ELF-1 (cell line): ENCODE data around the gene SLC35G3.
"Not testable (repeated sequence)": the region's sequence is repeated elsewhere in the genome, so short reads cannot be mapped to it uniquely, and the experiment has no call there.

Source experiments
- DNase-seq: peaks from one replicate; pipeline ENCODE4 v3.0.0-alpha.2; 2016; ENCODE audit warnings: low read depth, low spot score

SLC35G3 gene

GRCh38 chr17:35194001-35194400 lies at the start of gene SLC35G3:
TSS of gene SLC35G3 (minus strand) at chr17:35194393. CDS start at chr17:35194307, 86 bp downstream.
- DNase-seq = not testable (repeated sequence)

- DNase-seq = peak; percentile 21
These were observed 49.6 kb upstream of the SLC35G3 start for GRCh38 chr17:35243561-35244340.

- DNase-seq = peak; percentile 92
These were observed 48.8 kb upstream of the SLC35G3 start, which contains the start of gene SLFN5 for GRCh38 chr17:35242805-35243560. TSS of gene SLFN5 (plus strand) at chr17:35243072. CDS start at chr17:35258691, 15,619 bp downstream.

- peak; percentile 85 for DNase-seq
These were observed 48.1 kb upstream of the SLC35G3 start for GRCh38 chr17:35242158-35242804.

GRCh38 chr17:35241520-35241919 lies 47.3 kb upstream of the SLC35G3 start:
- DNase-seq = peak; percentile 3

GRCh38 chr17:35240861-35241260 lies 46.7 kb upstream of the SLC35G3 start:
- DNase-seq = no peak

GRCh38 chr17:35239823-35240222 lies 45.6 kb upstream of the SLC35G3 start:
- DNase-seq = no peak

GRCh38 chr17:35238821-35239220 lies 44.6 kb upstream of the SLC35G3 start:
- no peak for DNase-seq

GRCh38 chr17:35236821-35237220 lies 42.6 kb upstream of the SLC35G3 start:
- no peak for DNase-seq

GRCh38 chr17:35235917-35236316 lies 41.7 kb upstream of the SLC35G3 start:
- DNase-seq = no peak

GRCh38 chr17:35235289-35235688 lies 41.1 kb upstream of the SLC35G3 start:
- no peak for DNase-seq

GRCh38 chr17:35234315-35234714 lies 40.1 kb upstream of the SLC35G3 start:
- not testable (repeated sequence) for DNase-seq

- DNase-seq = no peak
These were observed 35.4 kb upstream of the SLC35G3 start for GRCh38 chr17:35229638-35230037.

- DNase-seq = no peak
These were observed 33.4 kb upstream of the SLC35G3 start for GRCh38 chr17:35227546-35227945.

- DNase-seq = no peak
These were observed 30.2 kb upstream of the SLC35G3 start for GRCh38 chr17:35224436-35224835.

GRCh38 chr17:35222452-35222851 lies 28.3 kb upstream of the SLC35G3 start:
- DNase-seq = no peak

- no peak for DNase-seq
These were observed 24.7 kb upstream of the SLC35G3 start for GRCh38 chr17:35218915-35219314.

GRCh38 chr17:35217107-35217506 lies 22.9 kb upstream of the SLC35G3 start:
- no peak for DNase-seq

- no peak for DNase-seq
These were observed 20.6 kb upstream of the SLC35G3 start for GRCh38 chr17:35214631-35215273.

- no peak for DNase-seq
These were observed 20.0 kb upstream of the SLC35G3 start for GRCh38 chr17:35214192-35214591.

- DNase-seq = no peak
These were observed 19.3 kb upstream of the SLC35G3 start for GRCh38 chr17:35213412-35213940.
